ENCODE measurements around the gene IL1RAPL2.

DNA sequence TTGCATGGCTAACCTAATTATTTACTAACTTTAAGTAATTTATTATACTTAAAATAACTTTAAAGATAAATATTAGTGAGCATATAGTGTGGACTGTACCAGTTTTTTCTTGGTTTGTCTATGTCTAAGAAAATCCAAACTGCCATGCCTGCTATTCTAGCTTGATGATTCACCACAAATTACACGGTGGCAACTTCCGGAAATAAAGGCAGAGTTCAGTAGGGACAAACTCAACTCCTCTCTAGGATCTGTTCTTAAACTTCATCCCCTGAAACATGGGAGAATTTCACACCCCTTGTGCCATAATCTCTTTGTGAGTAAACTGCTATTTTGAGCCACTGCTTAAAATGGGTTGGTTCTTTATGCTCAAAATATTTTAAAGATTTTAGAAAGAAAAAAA lies 1042.7 kb downstream of the IL1RAPL2 start:
- no peak for TF ChIP-seq POLR2A (IDR thresholded peaks at IDR 0.05)
- TF ChIP-seq, protein P1, sequence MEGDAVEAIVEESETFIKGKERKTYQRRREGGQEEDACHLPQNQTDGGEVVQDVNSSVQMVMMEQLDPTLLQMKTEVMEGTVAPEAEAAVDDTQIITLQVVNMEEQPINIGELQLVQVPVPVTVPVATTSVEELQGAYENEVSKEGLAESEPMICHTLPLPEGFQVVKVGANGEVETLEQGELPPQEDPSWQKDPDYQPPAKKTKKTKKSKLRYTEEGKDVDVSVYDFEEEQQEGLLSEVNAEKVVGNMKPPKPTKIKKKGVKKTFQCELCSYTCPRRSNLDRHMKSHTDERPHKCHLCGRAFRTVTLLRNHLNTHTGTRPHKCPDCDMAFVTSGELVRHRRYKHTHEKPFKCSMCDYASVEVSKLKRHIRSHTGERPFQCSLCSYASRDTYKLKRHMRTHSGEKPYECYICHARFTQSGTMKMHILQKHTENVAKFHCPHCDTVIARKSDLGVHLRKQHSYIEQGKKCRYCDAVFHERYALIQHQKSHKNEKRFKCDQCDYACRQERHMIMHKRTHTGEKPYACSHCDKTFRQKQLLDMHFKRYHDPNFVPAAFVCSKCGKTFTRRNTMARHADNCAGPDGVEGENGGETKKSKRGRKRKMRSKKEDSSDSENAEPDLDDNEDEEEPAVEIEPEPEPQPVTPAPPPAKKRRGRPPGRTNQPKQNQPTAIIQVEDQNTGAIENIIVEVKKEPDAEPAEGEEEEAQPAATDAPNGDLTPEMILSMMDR (IDR thresholded peaks at IDR 0.05): no peak

All from right lobe of liver (tissue), 4 donors.